ENCODE results near the gene PUDP. TPM values are rescaled to one million over a fixed set of nuclear protein-coding genes. Genes with fewer than 3 reads are reported as not detected.
"Not testable (repeated sequence)": the region's sequence is repeated elsewhere in the genome, so short reads cannot be mapped to it uniquely, and the experiment has no call there.

The PUDP gene
- total RNA-seq, 2 donors from 2014 or later: 19.4 to 37.2 TPM

DNA sequence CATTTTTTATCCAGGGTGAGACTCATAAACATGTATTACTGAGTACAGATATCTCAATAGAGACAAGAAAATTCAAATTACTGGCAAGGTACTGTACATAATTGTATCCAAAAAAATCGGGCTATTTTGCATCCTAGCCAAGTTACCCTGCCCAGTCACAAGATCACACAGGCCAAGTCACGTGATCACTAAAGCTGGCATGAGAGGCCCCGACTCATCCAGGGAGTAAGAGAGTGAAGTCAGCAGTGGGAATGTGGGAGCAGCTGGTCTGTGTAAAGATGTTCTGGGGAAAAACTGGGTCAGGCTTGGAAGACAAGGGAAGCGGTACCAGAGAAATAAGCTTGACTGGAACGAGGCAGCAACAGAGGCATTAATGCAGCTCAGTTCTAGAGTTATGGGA is 119.7 kb downstream of the PUDP start:
- 88 to 100% methylated on average over 1 to 5 of the region's 5 CpGs for WGBS, 2 experiments (ENCODE audit: insufficient coverage in 1 of 2, insufficient read length in 1 of 2)
- H3K36me3 ChIP-seq (ENCODE audit: control insufficient read depth, insufficient read depth, low read length): no peaks in the 10 kb centered on the region
- H3K9ac ChIP-seq (ENCODE audit: extremely low read depth, low read length, poor library complexity, severe bottlenecking): no peak overlapping the region
- H3K36me3 Mint-ChIP-seq (ENCODE audit: low read depth): no peaks in the 10 kb centered on the region
- H3K4me3 ChIP-seq (ENCODE audit: low read length): no peak overlapping the region
- H3K27me3 Mint-ChIP-seq (ENCODE audit: insufficient read depth): no peaks in the 10 kb centered on the region
- no peak overlapping the region for H3K27ac ChIP-seq (ENCODE audit: low read depth, low read length)
- no peak overlapping the region for H3K4me3 Mint-ChIP-seq
- no peaks in the 10 kb centered on the region for H3K4me1 ChIP-seq (ENCODE audit: control insufficient read depth, insufficient read depth, low read length)
- no peaks in the 10 kb centered on the region for H3K9me3 Mint-ChIP-seq
- H3K9me3 ChIP-seq (ENCODE audit: control insufficient read depth, low read length): no peaks in the 10 kb centered on the region
- no peak for DNase-seq
- no peaks in the 10 kb centered on the region for H3K4me1 Mint-ChIP-seq
- no peak overlapping the region for H3K27ac Mint-ChIP-seq
- H3K27me3 ChIP-seq (ENCODE audit: control insufficient read depth, insufficient read depth, low read length, poor library complexity, severe bottlenecking): no peaks in the 10 kb centered on the region
- TF ChIP-seq, protein P1, sequence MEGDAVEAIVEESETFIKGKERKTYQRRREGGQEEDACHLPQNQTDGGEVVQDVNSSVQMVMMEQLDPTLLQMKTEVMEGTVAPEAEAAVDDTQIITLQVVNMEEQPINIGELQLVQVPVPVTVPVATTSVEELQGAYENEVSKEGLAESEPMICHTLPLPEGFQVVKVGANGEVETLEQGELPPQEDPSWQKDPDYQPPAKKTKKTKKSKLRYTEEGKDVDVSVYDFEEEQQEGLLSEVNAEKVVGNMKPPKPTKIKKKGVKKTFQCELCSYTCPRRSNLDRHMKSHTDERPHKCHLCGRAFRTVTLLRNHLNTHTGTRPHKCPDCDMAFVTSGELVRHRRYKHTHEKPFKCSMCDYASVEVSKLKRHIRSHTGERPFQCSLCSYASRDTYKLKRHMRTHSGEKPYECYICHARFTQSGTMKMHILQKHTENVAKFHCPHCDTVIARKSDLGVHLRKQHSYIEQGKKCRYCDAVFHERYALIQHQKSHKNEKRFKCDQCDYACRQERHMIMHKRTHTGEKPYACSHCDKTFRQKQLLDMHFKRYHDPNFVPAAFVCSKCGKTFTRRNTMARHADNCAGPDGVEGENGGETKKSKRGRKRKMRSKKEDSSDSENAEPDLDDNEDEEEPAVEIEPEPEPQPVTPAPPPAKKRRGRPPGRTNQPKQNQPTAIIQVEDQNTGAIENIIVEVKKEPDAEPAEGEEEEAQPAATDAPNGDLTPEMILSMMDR (conservative IDR thresholded peaks at IDR 0.05): no peak

DNA sequence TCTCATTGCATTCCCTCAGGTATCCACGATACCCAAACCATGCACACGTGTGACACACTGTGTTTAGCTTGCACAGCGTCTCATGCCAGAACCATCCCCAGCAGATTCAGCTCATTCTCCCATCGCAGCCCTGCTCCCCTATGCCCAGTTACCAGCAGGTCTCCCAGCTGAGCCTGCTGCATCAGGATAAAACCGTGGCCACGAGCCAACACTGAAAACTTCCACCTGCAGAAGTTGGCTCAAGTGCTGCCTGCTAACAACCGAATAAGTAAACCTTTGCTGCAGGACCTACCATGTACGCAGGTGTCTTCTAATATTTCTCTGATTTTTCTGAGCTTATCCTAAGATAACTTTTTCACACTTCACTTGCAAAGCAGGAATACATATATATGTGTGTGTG is 120.9 kb downstream of the PUDP start:
- no peaks in the 10 kb centered on the region for H3K4me1 ChIP-seq (ENCODE audit: control insufficient read depth, insufficient read depth, low read length)
- H3K27ac ChIP-seq (ENCODE audit: low read depth, low read length): no peak overlapping the region
- Mint-ChIP-seq H3K4me3 (no peak overlapping the region), H3K4me1 (no peaks in the 10 kb centered on the region), H3K9me3 (no peaks in the 10 kb centered on the region), H3K27ac (no peak overlapping the region), H3K27me3 (ENCODE audit: insufficient read depth) (no peaks in the 10 kb centered on the region), H3K36me3 (ENCODE audit: low read depth) (no peaks in the 10 kb centered on the region)
- no peak overlapping the region for H3K9ac ChIP-seq (ENCODE audit: extremely low read depth, low read length, poor library complexity, severe bottlenecking)
- H3K36me3 ChIP-seq (ENCODE audit: control insufficient read depth, insufficient read depth, low read length): no peaks in the 10 kb centered on the region
- no peak overlapping the region for H3K4me3 ChIP-seq (ENCODE audit: low read length)
- no peak for DNase-seq
- 94% methylated on average over 8 of the region's 8 CpGs; no CpG with 5 or more reads in 1 of the 2 experiments for WGBS, 2 experiments (ENCODE audit: insufficient coverage in 1 of 2, insufficient read length in 1 of 2)
- H3K27me3 ChIP-seq (ENCODE audit: control insufficient read depth, insufficient read depth, low read length, poor library complexity, severe bottlenecking): no peaks in the 10 kb centered on the region
- H3K9me3 ChIP-seq (ENCODE audit: control insufficient read depth, low read length): no peaks in the 10 kb centered on the region
- TF ChIP-seq, protein P1 (conservative IDR thresholded peaks at IDR 0.05): no peak

DNA sequence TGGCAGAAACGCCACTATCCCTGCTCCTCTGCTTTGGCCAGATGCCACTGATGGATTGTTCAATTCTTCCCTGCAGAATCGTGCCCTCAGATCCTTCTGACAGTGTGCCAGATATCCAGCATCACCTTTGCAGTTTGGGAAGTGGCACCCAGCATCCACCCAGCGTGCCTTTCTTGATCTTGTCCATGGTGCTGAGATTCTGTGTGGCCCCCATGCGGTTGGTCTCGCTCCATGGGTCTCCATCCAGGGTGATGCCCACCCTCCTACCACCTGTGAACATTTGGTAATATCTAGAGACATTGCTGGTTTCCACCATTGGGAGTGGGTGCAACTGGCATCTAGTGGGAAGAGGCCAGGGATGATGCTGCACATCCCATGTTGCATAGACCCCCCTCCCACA is 121.6 kb downstream of the PUDP start:
- H3K27me3 Mint-ChIP-seq (ENCODE audit: insufficient read depth); H3K27ac Mint-ChIP-seq; H3K27me3 ChIP-seq (ENCODE audit: control insufficient read depth, insufficient read depth, low read length, poor library complexity, severe bottlenecking); H3K9me3 Mint-ChIP-seq; H3K36me3 ChIP-seq (ENCODE audit: control insufficient read depth, insufficient read depth, low read length); H3K4me3 Mint-ChIP-seq; H3K9ac ChIP-seq (ENCODE audit: extremely low read depth, low read length, poor library complexity, severe bottlenecking); H3K4me3 ChIP-seq (ENCODE audit: low read length); H3K4me1 Mint-ChIP-seq; H3K27ac ChIP-seq (ENCODE audit: low read depth, low read length); H3K36me3 Mint-ChIP-seq (ENCODE audit: low read depth); H3K4me1 ChIP-seq (ENCODE audit: control insufficient read depth, insufficient read depth, low read length); DNase-seq; H3K9me3 ChIP-seq (ENCODE audit: control insufficient read depth, low read length): not testable (repeated sequence)
- 88 to 100% methylated on average over 1 to 5 of the region's 5 CpGs for WGBS, 2 experiments (ENCODE audit: insufficient coverage in 1 of 2, insufficient read length in 1 of 2)

DNA sequence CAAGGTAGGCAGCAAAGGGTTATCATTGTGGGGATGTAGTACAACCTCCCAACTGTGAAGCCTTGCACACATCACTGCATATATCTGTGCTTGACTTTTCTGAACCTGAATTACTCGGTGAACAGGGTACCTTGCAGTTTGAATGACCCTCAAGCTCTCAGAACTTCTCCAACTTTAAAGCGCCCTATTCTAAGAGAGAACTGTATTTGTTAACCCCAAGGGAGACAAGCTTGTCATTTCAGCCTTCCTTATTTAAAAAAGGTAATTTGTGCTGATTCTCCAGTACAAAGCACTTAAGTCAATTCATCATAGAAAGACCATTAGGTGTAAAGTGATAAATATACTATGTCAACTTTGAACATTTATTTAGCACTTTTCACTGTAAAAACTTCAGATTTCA is 122.5 kb downstream of the PUDP start:
- DNase-seq: no peak
- H3K27me3 Mint-ChIP-seq (ENCODE audit: insufficient read depth): no peaks in the 10 kb centered on the region
- H3K27ac Mint-ChIP-seq: no peak overlapping the region
- H3K9me3 Mint-ChIP-seq: no peaks in the 10 kb centered on the region
- H3K36me3 ChIP-seq (ENCODE audit: control insufficient read depth, insufficient read depth, low read length): no peaks in the 10 kb centered on the region
- H3K9me3 ChIP-seq (ENCODE audit: control insufficient read depth, low read length): no peaks in the 10 kb centered on the region
- no peaks in the 10 kb centered on the region for H3K4me1 ChIP-seq (ENCODE audit: control insufficient read depth, insufficient read depth, low read length)
- no peaks in the 10 kb centered on the region for H3K36me3 Mint-ChIP-seq (ENCODE audit: low read depth)
- H3K4me1 Mint-ChIP-seq: no peaks in the 10 kb centered on the region
- WGBS, 2 experiments (ENCODE audit: insufficient coverage in 1 of 2, insufficient read length in 1 of 2): 93% methylated on average over 2 of the region's 2 CpGs; no CpG with 5 or more reads in 1 of the 2 experiments
- no peak overlapping the region for H3K9ac ChIP-seq (ENCODE audit: extremely low read depth, low read length, poor library complexity, severe bottlenecking)
- H3K27ac ChIP-seq (ENCODE audit: low read depth, low read length): no peak overlapping the region
- H3K4me3 Mint-ChIP-seq: no peak overlapping the region
- no peak overlapping the region for H3K4me3 ChIP-seq (ENCODE audit: low read length)
- H3K27me3 ChIP-seq (ENCODE audit: control insufficient read depth, insufficient read depth, low read length, poor library complexity, severe bottlenecking): no peaks in the 10 kb centered on the region
- TF ChIP-seq, protein P1 (conservative IDR thresholded peaks at IDR 0.05): no peak
